Frontal cortex (tissue), 4 donors: ENCODE data around the gene MYL11. TPM values are rescaled to one million over a fixed set of nuclear protein-coding genes. Genes with fewer than 3 reads are reported as not detected.

Experiments used
- DNase-seq, 2 donors: peaks; one replicate each; pipeline ENCODE4 v3.0.0; 2012; ENCODE audit warnings: low spot score in 2 of 2
- FAIRE-seq: peaks from 2 replicates; lab custom pipeline; 2012; peaks lifted over from hg19 to GRCh38; lab: Jason Lieb, UNC
- total RNA-seq: library from RNA; depleted of rRNA; stranded (reverse); fragments of >200 nt; gene quantifications from one replicate; pipeline ENCODE4 v1.2.3, GENCODE V29; 2014
- donor health status: control.
- donor health status: control.
- donor health status: control.

Gene MYL11
- total RNA-seq, 1 donor from 2014 or later: not detected

DNA sequence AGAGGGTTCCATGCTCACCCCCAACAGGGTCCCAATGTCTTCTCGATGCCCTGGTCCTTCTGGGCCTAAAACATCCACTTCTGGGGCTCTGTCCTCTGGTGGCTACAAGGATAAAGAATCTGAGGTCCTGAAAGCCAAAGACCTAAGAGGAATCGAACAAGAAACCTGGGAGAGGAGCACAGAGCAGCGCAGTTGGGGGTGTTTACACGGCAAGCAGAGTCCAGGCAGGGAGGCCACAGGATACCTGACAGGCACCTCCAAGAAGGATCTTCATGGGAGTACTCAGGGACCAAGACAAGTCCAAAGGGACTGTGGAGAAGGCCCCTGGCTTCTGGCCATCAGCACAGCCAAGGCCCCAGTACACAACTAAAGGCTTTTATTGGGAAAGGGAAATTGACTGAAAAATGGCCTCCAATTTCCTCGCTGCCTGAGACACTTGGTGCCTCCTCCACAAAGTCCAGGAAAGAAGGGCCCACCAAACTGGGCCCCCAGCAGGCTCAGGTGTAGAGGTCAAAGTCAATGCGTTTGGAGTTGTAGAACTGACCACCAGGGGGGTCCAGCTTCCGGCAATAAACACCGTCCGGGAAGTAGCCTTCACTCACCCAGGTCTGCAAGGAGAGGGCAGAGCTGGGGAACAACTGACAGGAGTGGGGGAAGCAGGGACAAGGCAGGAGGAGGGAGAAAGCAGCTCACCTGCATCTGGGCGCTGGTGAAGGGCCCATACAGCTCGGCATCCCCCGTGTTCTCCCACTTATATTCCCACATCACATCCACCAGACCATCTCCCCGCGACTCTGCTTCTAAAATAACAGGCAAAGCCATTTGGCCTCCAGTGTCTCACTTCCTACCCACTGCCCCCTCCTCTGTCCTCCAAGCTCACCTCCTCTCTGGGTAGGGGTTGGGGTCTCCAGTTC, 21.9 kb upstream of the MYL11 start:
- FAIRE-seq: no peak
- DNase-seq: no peak

- no peak for FAIRE-seq
- DNase-seq: no peak
Observed at GRCh38 chr16:30353438-30354129, 21.0 kb upstream of the MYL11 start.

DNA sequence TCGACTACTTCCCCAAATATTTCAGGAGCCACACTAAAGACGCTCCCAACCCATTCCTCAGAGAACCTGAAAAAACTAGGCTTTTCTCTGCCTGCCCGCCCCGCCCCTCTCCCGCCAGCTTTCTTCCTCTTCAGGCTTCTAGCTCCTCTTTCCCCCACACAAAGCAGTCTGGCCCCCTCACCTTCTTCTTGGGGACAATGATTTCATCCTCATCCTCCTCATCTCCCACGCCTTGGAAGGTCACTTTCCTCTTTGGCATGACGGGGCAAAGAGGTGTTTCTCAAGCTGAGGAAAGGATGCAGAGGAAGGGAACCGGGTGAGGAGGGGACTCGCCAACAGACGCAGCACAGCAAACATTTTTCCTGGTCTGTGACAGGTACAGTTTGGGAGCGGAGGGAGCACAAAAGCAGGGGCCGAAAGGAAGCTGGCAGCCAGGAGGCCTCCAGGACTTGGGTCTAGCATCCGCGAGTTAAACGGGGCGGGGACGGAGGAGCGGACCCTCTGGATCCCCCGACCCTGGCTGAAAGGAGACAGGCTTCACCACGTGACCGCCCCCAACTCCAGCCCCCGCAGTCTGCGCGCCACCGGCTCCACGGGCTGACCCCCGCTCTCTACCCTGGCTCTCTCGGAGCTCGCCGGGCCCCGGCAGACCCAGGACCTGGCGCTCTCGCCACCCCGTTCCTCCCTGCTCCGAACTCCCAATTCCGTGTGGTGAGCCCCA, 20.0 kb upstream of the MYL11 start:
- FAIRE-seq (no peak), DNase-seq (no peak)

- DNase-seq (peak; percentile 95 to 97), FAIRE-seq (peak; percentile 86)
Observed at GRCh38 chr16:30355144-30355953, 19.3 kb upstream of the MYL11 start, which contains the start of gene CD2BP2. TSS of gene CD2BP2 (minus strand) at chr16:30355308. CDS start at chr16:30354681, 627 bp downstream.

DNA sequence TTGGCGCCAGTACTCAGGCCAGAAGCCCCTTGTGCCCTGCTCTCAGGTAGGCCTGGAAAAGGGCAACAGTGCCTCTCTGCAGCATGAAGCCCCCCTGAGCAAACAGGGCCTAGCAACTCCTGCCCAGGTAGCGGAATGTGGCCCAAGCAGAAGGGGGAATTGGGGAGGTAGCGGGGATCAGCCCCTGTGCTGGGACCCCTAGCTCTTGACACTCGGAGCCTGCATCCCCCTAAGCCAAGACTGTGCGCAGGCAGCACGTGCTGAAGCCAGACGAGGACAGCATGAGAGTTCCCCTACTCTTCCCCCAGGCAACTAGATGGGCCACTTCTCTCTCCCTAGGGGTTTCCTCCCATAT, 18.7 kb upstream of the MYL11 start:
- no peak for FAIRE-seq
- DNase-seq: no peak

- FAIRE-seq (no peak), DNase-seq (peak in 1 of 2 donors; percentile 50)
Observed at GRCh38 chr16:30356401-30357084, 18.1 kb upstream of the MYL11 start.

DNA sequence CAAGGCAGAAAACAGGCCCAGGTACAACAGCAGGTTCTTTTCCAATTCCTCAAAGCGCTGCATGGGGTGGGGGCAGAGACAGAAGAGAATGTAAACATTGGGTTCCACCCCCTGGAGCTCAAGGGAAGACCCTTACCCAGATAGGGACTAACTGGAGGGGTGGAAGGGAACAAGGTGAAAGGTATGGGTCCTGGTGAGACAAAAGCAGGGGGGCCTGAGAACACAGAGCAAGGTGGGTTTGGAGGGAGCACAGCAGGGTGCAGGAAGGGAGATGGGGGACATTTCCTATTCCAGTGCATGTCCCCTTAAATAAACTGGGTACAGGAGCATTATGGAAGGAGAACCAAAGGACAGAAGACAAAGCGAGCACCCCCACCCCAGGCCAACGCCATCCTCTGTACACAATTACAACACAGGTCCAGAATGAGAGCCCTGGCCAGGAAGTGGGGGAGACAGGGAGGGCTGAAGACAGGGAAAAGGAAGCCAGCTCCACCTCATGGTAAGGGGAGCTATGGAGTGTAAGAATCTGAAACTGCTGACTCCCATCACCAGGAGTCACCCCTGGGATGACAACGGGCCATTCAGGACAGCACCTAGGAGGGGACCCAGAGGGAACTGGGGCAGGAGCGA, 17.4 kb upstream of the MYL11 start:
- DNase-seq (no peak), FAIRE-seq (no peak)

GRCh38 chr16:30357715-30358576, 16.7 kb upstream of the MYL11 start:
- no peak for FAIRE-seq
- no peak for DNase-seq

DNA sequence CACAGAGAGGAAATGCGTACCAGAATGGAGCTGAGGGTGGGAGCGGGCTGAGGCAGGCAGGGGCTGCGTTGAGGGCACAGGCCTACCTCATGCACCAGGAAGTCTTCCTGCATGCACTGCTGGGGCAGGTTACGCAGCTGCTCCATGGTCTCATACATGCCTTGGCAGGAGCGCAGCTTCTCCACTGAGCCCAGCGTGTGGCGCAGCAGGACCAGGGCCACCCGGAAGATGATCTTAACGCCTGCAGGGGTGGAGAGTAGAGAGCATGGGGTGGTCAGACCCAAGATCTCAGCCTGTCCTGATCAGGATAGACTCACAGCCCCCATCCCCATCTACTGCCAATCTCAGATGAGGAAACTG, 16.0 kb upstream of the MYL11 start:
- FAIRE-seq: no peak
- no peak for DNase-seq

- DNase-seq: no peak
- FAIRE-seq: no peak
Observed at GRCh38 chr16:30358990-30359870, 15.4 kb upstream of the MYL11 start.

DNA sequence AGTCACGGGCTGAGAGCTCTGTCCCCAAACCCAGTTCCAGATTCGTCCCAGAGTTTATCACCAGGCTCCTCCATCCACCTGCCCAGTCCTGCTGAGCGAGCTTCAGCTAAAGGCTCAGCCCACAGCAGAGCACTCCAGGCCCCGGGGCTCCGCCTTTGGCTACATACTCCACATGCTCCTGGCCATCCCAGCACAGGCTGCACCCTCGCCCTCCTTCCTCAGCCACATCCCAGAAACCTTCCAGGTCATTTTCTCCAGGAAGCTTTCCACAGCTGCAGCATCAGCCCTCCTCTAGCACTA, 14.8 kb upstream of the MYL11 start:
- FAIRE-seq (no peak), DNase-seq (no peak)

GRCh38 chr16:30361180-30361579, 13.4 kb upstream of the MYL11 start:
- DNase-seq: no peak
- no peak for FAIRE-seq

GRCh38 chr16:30365200-30365599, 9.4 kb upstream of the MYL11 start:
- DNase-seq: no peak
- no peak for FAIRE-seq

DNA sequence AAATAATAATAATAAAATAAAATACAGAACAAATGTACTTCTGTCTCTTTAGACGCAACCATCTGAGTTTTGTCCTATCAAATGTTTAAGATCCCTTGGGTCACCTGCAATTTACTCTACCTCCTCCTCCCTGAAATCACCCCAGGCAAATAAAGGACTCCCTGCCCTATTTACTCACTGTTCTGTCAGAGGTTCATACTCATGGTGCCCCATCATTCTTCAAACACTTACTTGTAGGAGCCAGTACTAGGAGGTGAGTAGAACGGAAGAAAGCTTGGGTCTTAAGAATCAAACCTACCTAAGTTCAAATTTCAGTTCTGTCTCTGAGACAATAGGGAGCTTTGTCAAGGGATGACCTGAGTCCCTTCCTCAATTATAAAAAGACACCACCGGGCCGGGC, 8.1 kb upstream of the MYL11 start:
- no peak for DNase-seq
- no peak for FAIRE-seq

GRCh38 chr16:30367349-30368009, 7.1 kb upstream of the MYL11 start:
- FAIRE-seq: no peak
- no peak for DNase-seq

GRCh38 chr16:30368122-30368791, 6.3 kb upstream of the MYL11 start:
- no peak for DNase-seq
- FAIRE-seq: no peak
